Aortic smooth muscle cell (primary cell): ENCODE measurements around the gene DNASE2. TPM values are rescaled to one million over a fixed set of nuclear protein-coding genes. Genes with fewer than 3 reads are reported as not detected.

ENCODE experiments used
- total RNA-seq: library from RNA; depleted of rRNA; stranded (reverse); fragments of >200 nt; gene quantifications from 2 replicates; pipeline ENCODE4 v1.2.3, GENCODE V29; 2014

The DNASE2 gene, protein sequence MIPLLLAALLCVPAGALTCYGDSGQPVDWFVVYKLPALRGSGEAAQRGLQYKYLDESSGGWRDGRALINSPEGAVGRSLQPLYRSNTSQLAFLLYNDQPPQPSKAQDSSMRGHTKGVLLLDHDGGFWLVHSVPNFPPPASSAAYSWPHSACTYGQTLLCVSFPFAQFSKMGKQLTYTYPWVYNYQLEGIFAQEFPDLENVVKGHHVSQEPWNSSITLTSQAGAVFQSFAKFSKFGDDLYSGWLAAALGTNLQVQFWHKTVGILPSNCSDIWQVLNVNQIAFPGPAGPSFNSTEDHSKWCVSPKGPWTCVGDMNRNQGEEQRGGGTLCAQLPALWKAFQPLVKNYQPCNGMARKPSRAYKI
- total RNA-seq: 31.8 and 34.1 TPM in 2 replicates

DNA sequence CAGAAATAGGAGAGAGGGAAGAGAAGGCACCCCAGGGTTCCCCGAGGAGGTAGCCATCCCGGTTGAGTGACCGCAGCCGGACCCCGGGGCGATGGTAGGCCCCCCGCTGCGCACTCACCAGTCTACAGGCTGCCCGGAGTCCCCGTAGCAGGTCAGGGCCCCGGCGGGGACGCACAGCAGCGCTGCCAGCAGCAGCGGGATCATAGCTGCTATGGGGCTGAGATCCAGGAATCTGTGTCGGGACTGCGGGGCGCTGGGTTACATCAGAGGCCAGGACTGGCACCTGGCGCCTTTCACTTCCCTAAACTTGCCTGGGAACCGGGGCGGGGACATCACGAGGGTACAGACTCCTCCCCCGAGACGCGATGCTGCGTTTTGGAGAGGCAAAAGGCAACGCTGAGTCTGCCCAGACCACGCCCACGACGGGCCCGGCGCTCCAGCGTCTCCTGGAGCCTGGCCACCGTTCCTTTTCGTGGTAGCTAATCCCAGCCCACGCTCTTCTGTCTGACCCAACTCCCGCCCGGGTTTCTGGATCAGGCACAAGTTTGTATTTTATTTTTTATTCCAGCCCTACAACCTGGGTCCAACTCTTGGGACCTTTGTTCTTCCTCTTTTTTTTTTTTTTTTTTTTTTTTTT, at the start of gene DNASE2:
TSS of gene DNASE2 (minus strand) at position 278 of the 637 bp plus-strand sequence. CDS start at position 204, 74 bp downstream.

DNA sequence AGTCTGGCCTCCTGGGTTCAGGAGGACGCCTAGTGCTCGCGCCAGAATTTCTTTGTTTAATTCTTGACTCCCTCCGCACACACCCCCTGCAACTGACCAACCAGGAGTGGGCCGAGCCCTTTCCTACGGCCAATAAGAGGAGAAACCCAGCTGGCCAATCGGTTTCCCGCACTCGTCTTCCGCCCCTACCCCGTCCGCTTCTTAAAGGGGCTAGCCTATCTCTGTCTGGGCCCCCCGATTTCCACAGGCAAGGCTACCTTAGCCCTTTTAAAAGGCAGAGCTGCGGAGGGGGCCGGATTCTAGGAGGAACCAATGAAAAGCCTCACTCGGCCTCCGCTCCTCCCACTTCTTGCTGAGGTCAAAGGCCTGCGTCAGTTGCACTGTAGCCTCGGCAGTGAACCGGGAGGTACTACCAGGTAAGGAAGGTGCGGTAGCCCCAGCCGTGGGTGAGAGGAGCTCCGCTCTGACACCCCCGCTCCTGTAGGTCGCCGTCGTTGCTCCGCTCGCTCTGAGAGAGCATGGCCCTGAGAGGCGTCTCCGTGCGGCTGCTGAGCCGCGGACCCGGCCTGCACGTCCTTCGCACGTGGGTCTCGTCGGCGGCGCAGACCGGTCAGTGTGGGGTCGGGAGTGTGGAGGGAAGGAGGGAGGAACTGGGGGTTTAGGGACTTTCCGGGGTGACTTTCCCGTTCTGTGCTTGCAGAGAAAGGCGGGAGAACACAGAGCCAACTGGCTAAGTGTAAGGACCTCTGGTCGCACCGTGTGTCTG, 9.7 kb upstream of the DNASE2 start, which contains the start of gene GCDH:
TSS of gene GCDH (plus strand) at position 374 of the 766 bp plus-strand sequence. CDS start at position 519, 145 bp downstream.

DNA sequence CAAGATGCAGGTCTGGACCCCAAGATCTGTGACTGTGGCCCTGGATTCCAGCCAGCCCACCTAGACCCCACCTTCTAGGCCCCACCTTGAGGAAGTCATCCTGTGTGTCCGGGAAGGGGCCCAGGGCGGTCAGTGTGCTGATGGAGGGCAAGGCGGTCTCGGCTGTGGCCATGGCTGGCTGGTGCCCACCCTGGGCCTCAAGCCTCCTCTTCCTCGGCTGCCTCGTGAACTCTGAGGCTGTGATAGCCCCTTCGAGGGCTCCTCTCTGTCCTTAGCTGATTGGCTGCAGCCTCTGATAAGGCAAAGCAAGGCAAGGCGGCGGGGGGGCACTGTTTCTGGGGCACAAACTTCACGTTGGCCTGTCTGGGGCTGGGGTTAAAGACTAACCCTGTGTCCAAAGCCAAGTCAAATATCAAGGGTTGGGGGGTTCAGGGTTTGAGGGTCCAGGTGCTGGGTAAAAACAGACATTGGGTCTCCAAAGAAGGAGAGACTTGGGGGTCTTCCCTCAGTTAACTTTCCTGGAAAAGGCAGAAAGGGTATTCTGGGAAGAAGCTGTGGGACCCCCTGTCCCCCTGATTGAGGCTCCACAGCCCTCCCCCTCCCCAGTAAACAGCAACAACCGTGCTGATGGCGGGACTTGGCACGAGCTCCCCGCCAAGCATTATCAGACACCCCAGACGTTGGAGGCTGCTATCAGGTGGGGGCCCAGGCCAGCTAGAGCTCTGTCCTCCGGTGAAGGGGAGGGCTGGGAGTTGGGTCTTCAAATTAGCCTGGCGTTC, 5.9 kb upstream of the DNASE2 start, which contains the start of gene KLF1:
TSS of gene KLF1 (minus strand) at position 233 of the 779 bp plus-strand sequence. CDS start at position 172, 61 bp downstream.

DNA sequence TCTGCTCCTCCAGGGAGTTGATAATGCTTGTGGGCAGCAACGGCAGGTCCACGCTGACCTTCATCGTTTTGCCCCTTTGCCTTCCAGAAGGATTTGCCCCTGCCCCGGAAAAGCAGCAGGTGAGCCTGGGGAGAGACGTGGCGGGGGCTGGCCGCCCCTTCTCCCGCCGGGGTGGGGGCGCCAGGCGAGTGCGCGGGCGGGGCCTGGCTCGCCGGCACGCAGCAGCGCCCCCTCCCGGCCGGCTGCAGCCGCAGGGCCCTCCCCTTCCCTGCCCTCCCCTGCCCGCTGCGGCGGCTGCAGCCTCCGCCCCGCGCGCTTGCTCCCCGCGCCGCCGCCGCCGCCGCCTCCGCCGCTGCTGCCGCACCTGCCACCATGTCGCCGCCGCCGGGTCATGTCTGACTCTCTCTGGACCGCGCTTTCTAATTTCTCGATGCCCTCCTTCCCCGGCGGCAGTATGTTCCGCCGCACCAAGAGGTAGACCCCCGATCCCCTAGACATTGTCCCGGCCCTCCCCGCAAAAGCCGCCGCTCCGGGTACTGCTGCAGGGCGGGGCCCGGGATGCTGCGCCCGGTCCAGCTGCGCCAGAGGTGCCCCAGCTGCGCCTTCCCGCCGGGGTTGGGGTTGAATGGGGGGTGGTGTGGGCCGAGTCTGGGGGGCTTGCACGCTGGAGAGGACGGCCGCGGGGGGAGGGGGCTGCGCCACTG, 42.9 kb downstream of the DNASE2 start, which contains the start of gene MAST1:
TSS of gene MAST1 (plus strand) at position 334 of the 704 bp plus-strand sequence. CDS start at position 392, 58 bp downstream.

DNA sequence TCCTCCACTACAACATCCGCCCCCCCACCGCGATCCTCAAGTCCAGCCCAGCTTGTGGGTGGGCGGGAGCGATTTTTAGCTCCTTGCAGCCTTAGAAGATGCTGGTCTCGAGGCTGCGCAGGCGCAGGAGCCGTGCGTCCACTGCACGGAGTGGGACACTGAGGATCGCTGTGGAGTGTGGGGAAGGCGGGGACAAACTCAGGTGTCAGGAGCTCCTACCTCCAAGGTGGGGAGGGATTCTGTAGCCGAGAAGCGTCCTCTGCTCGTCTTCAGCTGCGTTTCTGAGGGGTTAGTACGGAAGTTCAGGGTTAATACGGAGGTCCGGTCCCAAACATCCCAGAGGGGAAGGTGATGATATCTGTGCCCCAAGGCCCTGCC, 46.7 kb downstream of the DNASE2 start, which contains the start of gene RTBDN:
TSS of gene RTBDN (minus strand) at position 14 of the 378 bp plus-strand sequence. CDS start 4,600 bp downstream, outside the sequence.

Other genes starting within 250 kb of the DNASE2 start
- 26.0 and 31.8 TPM in 2 replicates for gene MAN2B1, start 214.7 kb downstream of the DNASE2 start, total RNA-seq
- 8.5 and 11.5 TPM in 2 replicates for gene WDR83, start 214.6 kb downstream of the DNASE2 start, total RNA-seq
- 47.2 and 63.5 TPM in 2 replicates for gene DHPS, start 199.6 kb downstream of the DNASE2 start, total RNA-seq
- gene GNG14, start 193.5 kb downstream of the DNASE2 start, total RNA-seq: not detected in 2 replicates
- 3.6 and 3.8 TPM in 2 replicates for gene FBXW9, start 184.8 kb downstream of the DNASE2 start, total RNA-seq
- 27.7 and 34.1 TPM in 2 replicates for gene TNPO2, start 157.5 kb downstream of the DNASE2 start, total RNA-seq
- gene TRIR, start 146.8 kb downstream of the DNASE2 start, total RNA-seq: 135 and 166 TPM in 2 replicates
- 100 and 112 TPM in 2 replicates for gene GET3, start 144.0 kb downstream of the DNASE2 start, total RNA-seq
- gene BEST2, start 129.7 kb downstream of the DNASE2 start, total RNA-seq: not detected in 2 replicates
- gene HOOK2, start 105.9 kb downstream of the DNASE2 start, total RNA-seq: 16.9 and 18.3 TPM in 2 replicates
- gene JUNB, start 90.0 kb downstream of the DNASE2 start, total RNA-seq: 76.1 and 137 TPM in 2 replicates
- 181 and 208 TPM in 2 replicates for gene PRDX2, start 79.6 kb downstream of the DNASE2 start, total RNA-seq
- gene THSD8, start 79.4 kb downstream of the DNASE2 start, total RNA-seq: not detected in 2 replicates
- 20.1 and 27.3 TPM in 2 replicates for gene RNASEH2A, start 74.9 kb downstream of the DNASE2 start, total RNA-seq
- gene RTBDN, start 46.9 kb downstream of the DNASE2 start, total RNA-seq: not detected in 2 replicates
- gene MAST1, start 42.9 kb downstream of the DNASE2 start, total RNA-seq: 0.13 and 0.19 TPM in 2 replicates
- not detected in 2 replicates for gene KLF1, start 5.8 kb upstream of the DNASE2 start, total RNA-seq
- gene GCDH, start 9.7 kb upstream of the DNASE2 start, total RNA-seq: 12.7 and 16.5 TPM in 2 replicates
- 0.19 and 0.26 TPM in 2 replicates for gene SYCE2, start 37.8 kb upstream of the DNASE2 start, total RNA-seq
- 43.6 and 58.0 TPM in 2 replicates for gene FARSA, start 52.3 kb upstream of the DNASE2 start, total RNA-seq
- gene CALR, start 57.2 kb upstream of the DNASE2 start, total RNA-seq: 2,036 and 2,214 TPM in 2 replicates
- 68.6 and 83.4 TPM in 2 replicates for gene RAD23A, start 64.4 kb upstream of the DNASE2 start, total RNA-seq
- gene GADD45GIP1, start 75.8 kb upstream of the DNASE2 start, total RNA-seq: 31.5 and 46.9 TPM in 2 replicates
- 0.12 and 0.13 TPM in 2 replicates for gene DAND5, start 88.1 kb upstream of the DNASE2 start, total RNA-seq
- gene NFIX, start 114.0 kb upstream of the DNASE2 start, total RNA-seq: 85.9 and 137 TPM in 2 replicates
- gene LYL1, start 221.4 kb upstream of the DNASE2 start, total RNA-seq: 0.87 and 1.1 TPM in 2 replicates
- gene TRMT1, start 235.3 kb upstream of the DNASE2 start, total RNA-seq: 16.8 and 19.7 TPM in 2 replicates
- 39.3 and 47.3 TPM in 2 replicates for gene NACC1, start 236.8 kb upstream of the DNASE2 start, total RNA-seq